Measurements from ENCODE around the gene CPNE5. TPM values are rescaled to one million over a fixed set of nuclear protein-coding genes. Genes with fewer than 3 reads are reported as not detected.

Gene CPNE5
- total RNA-seq, 1 experiment from 2014 or later = 0.44 TPM

- intact Hi-C loops (cut with micrococcal nuclease; ENCODE audit: unreplicated experiment) (no loop called here), in situ Hi-C loops (cut with HindIII; ENCODE audit: low pct_unique_long_range_greater_than_20kb, low sequenced_read_pairs) (no loop called here)
- H3K9me3 ChIP-seq (ENCODE audit: control insufficient read depth, insufficient read depth, low read depth, low read length) = no peaks in the 10 kb centered on the region
- H3K27ac ChIP-seq (ENCODE audit: low read length) = peak overlapping the region; percentile 95; the same call in 1 of the 2 replicates
- H3K4me1 ChIP-seq (ENCODE audit: control insufficient read depth, insufficient read depth, low read length) = peaks cover 16% of the 10 kb centered on the region
- DNase-seq (ENCODE audit: low read depth, low spot score) (no peak), ATAC-seq (no peak)
- peak overlapping the region in 1 of 2 experiments; percentile 90; a peak in 1 of 4 replicates for H3K4me3 ChIP-seq (ENCODE audit: low read depth in 2 of 2, low read length in 2 of 2)
- H3K36me3 ChIP-seq (ENCODE audit: control insufficient read depth, insufficient read depth, low read length) = peaks cover 9% of the 10 kb centered on the region
- ChIA-PET POLR2A (no interaction called here), CTCF (interaction anchor here (1.7 kb wide), 1 partner anchor 145 kb away, joined by 4 read pairs; no protein-coding TSS in a partner anchor)
- no TSS peak for BruUV-seq (replicated peaks)
- TF ChIP-seq POLR2AphosphoS5 (IDR thresholded peaks at IDR 0.05; ENCODE audit: low read depth, low read length) (no peak), SIN3A (IDR thresholded peaks at IDR 0.05; ENCODE audit: borderline replicate concordance, insufficient read depth, low read depth, low read length) (no peak), TCF7L2 (IDR thresholded peaks at IDR 0.05; ENCODE audit: low read depth, low read length) (no peak)
- TF ChIP-seq, protein P1, sequence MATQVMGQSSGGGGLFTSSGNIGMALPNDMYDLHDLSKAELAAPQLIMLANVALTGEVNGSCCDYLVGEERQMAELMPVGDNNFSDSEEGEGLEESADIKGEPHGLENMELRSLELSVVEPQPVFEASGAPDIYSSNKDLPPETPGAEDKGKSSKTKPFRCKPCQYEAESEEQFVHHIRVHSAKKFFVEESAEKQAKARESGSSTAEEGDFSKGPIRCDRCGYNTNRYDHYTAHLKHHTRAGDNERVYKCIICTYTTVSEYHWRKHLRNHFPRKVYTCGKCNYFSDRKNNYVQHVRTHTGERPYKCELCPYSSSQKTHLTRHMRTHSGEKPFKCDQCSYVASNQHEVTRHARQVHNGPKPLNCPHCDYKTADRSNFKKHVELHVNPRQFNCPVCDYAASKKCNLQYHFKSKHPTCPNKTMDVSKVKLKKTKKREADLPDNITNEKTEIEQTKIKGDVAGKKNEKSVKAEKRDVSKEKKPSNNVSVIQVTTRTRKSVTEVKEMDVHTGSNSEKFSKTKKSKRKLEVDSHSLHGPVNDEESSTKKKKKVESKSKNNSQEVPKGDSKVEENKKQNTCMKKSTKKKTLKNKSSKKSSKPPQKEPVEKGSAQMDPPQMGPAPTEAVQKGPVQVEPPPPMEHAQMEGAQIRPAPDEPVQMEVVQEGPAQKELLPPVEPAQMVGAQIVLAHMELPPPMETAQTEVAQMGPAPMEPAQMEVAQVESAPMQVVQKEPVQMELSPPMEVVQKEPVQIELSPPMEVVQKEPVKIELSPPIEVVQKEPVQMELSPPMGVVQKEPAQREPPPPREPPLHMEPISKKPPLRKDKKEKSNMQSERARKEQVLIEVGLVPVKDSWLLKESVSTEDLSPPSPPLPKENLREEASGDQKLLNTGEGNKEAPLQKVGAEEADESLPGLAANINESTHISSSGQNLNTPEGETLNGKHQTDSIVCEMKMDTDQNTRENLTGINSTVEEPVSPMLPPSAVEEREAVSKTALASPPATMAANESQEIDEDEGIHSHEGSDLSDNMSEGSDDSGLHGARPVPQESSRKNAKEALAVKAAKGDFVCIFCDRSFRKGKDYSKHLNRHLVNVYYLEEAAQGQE (IDR thresholded peaks at IDR 0.05; ENCODE audit: insufficient read depth in 1 of 2, low read depth in 2 of 2, low read length in 1 of 2) = no peak
- TF ChIP-seq, protein P2, sequence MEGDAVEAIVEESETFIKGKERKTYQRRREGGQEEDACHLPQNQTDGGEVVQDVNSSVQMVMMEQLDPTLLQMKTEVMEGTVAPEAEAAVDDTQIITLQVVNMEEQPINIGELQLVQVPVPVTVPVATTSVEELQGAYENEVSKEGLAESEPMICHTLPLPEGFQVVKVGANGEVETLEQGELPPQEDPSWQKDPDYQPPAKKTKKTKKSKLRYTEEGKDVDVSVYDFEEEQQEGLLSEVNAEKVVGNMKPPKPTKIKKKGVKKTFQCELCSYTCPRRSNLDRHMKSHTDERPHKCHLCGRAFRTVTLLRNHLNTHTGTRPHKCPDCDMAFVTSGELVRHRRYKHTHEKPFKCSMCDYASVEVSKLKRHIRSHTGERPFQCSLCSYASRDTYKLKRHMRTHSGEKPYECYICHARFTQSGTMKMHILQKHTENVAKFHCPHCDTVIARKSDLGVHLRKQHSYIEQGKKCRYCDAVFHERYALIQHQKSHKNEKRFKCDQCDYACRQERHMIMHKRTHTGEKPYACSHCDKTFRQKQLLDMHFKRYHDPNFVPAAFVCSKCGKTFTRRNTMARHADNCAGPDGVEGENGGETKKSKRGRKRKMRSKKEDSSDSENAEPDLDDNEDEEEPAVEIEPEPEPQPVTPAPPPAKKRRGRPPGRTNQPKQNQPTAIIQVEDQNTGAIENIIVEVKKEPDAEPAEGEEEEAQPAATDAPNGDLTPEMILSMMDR (IDR thresholded peaks at IDR 0.05) = no peak
- H3K27me3 ChIP-seq (ENCODE audit: control insufficient read depth, insufficient read depth, low read length) = no peaks in the 10 kb centered on the region
These were observed 33.9 kb upstream of the CPNE5 start for GRCh38 chr6:36873115-36873514.

GRCh38 chr6:36871686-36872085 lies 32.4 kb upstream of the CPNE5 start:
- Histone ChIP-seq H3K4me1 (ENCODE audit: control insufficient read depth, insufficient read depth, low read length) (peaks cover 16% of the 10 kb centered on the region), H3K36me3 (ENCODE audit: control insufficient read depth, insufficient read depth, low read length) (peaks cover 9% of the 10 kb centered on the region), H3K27me3 (ENCODE audit: control insufficient read depth, insufficient read depth, low read length) (no peaks in the 10 kb centered on the region), H3K4me3 (ENCODE audit: low read depth in 2 of 2, low read length in 2 of 2) (no peak overlapping the region), H3K9me3 (ENCODE audit: control insufficient read depth, insufficient read depth, low read depth, low read length) (no peaks in the 10 kb centered on the region), H3K27ac (ENCODE audit: low read length) (no peak overlapping the region)
- POLR2A ChIA-PET = no interaction called here
- TF ChIP-seq POLR2AphosphoS5 (IDR thresholded peaks at IDR 0.05; ENCODE audit: low read depth, low read length) (no peak), TCF7L2 (IDR thresholded peaks at IDR 0.05; ENCODE audit: low read depth, low read length) (no peak), SIN3A (IDR thresholded peaks at IDR 0.05; ENCODE audit: borderline replicate concordance, insufficient read depth, low read depth, low read length) (no peak)
- TF ChIP-seq, protein P2 (IDR thresholded peaks at IDR 0.05) = no peak
- TF ChIP-seq, protein P1 (IDR thresholded peaks at IDR 0.05; ENCODE audit: insufficient read depth in 1 of 2, low read depth in 2 of 2, low read length in 1 of 2) = no peak
- intact Hi-C loops (cut with micrococcal nuclease; ENCODE audit: unreplicated experiment) = no loop called here
- CTCF ChIA-PET = no interaction called here
- BruUV-seq (replicated peaks) = no TSS peak
- in situ Hi-C loops (cut with HindIII; ENCODE audit: low pct_unique_long_range_greater_than_20kb, low sequenced_read_pairs) = no loop called here
- no peak for ATAC-seq
- DNase-seq (ENCODE audit: low read depth, low spot score) = no peak

Measured in Panc1 (cell line).